ENCODE data around the gene NCKAP5. TPM values are rescaled to one million over a fixed set of nuclear protein-coding genes. Genes with fewer than 3 reads are reported as not detected.

The NCKAP5 gene
- total and polyA plus RNA-seq, 11 donors = 0.51 to 10.5 (median 5.2) TPM

DNA sequence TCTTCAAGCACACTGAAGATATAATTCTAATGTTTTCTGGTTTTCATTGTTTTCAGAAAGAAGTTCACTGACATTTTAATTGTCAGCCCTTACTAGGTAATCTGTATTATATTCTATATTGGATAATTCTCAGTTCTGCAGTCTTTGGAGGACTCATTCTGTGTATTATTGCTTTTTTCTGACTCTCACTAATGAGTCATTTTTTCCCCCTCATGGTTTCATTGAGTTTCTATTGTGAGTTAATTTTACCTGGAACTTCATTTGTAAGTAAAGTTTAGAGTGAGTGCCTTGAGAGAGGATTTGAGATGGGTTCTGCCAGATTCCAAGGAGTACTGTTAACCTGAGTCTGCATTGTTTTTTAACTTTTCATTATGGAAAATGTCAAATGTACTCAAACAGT, 807.9 kb downstream of the NCKAP5 start:
- no peak overlapping the region for H3K27ac ChIP-seq
- H3K27me3 ChIP-seq = no peaks in the 10 kb centered on the region
- ATAC-seq (no peak), DNase-seq (no peak)
- no peaks in the 10 kb centered on the region for H3K4me1 ChIP-seq
- peaks cover 0 to 15% (median 0%) of the 10 kb centered on the region in 12 donors for H3K9me3 ChIP-seq
- H3K4me3 ChIP-seq = no peak overlapping the region
- intact Hi-C loops (cut with DNase I) = no loop called here
- TF ChIP-seq, protein P1, sequence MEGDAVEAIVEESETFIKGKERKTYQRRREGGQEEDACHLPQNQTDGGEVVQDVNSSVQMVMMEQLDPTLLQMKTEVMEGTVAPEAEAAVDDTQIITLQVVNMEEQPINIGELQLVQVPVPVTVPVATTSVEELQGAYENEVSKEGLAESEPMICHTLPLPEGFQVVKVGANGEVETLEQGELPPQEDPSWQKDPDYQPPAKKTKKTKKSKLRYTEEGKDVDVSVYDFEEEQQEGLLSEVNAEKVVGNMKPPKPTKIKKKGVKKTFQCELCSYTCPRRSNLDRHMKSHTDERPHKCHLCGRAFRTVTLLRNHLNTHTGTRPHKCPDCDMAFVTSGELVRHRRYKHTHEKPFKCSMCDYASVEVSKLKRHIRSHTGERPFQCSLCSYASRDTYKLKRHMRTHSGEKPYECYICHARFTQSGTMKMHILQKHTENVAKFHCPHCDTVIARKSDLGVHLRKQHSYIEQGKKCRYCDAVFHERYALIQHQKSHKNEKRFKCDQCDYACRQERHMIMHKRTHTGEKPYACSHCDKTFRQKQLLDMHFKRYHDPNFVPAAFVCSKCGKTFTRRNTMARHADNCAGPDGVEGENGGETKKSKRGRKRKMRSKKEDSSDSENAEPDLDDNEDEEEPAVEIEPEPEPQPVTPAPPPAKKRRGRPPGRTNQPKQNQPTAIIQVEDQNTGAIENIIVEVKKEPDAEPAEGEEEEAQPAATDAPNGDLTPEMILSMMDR (IDR thresholded peaks at IDR 0.05) = no peak
- TF ChIP-seq POLR2A (IDR thresholded peaks at IDR 0.05) = no peak
- no peaks in the 10 kb centered on the region for H3K36me3 ChIP-seq

DNA sequence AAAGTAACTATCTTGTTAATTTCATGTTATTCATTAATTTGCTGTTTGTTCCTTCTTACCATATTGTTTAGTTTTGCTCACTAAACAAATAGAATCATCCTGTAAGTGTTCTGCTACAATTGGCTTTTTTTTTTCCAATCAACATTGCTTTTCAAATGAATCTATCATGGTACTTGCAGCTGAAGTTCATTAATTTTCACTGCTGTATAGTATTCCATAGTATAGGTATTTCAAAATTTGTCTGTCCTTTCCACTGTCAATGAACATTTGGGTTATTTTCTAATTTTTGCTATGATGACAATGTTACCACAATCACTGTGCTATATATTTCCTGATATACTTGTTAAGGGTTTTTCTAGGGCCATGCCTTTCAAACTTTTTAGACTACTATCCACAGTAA, 809.3 kb downstream of the NCKAP5 start:
- Histone ChIP-seq H3K4me1 (no peaks in the 10 kb centered on the region), H3K27me3 (no peaks in the 10 kb centered on the region), H3K27ac (no peak overlapping the region), H3K36me3 (no peaks in the 10 kb centered on the region), H3K4me3 (no peak overlapping the region), H3K9me3 (peaks cover 0 to 15% (median 0%) of the 10 kb centered on the region in 12 donors)
- intact Hi-C loops (cut with DNase I) = no loop called here
- ATAC-seq (no peak), DNase-seq (no peak)
- no peak for TF ChIP-seq POLR2A (IDR thresholded peaks at IDR 0.05)
- TF ChIP-seq, protein P1 (IDR thresholded peaks at IDR 0.05) = no peak

DNA sequence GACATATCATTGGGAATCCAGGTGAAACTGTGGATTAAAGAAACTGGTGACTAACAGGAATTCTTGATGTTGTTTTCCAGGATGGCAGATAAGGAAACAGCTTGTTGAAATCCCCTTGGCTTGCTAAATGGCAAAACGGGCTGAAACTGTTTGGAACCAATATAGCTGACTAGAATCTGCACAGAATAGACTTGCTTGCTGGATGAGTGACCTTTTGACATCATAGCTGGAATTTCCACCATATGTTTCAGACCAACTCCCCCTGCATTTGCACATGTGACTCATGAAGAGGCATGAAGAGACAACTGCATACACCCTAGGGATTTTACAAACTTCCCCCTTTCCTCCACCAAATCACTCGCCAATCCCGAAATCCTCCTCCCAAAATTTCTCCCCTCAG, 810.6 kb downstream of the NCKAP5 start:
- Histone ChIP-seq H3K27ac (no peak overlapping the region), H3K4me3 (no peak overlapping the region), H3K4me1 (no peaks in the 10 kb centered on the region), H3K27me3 (no peaks in the 10 kb centered on the region), H3K36me3 (no peaks in the 10 kb centered on the region), H3K9me3 (peaks cover 0 to 15% (median 0%) of the 10 kb centered on the region in 12 donors)
- ATAC-seq (no peak), DNase-seq (no peak)
- WGBS, 4 donors = 61 to 76% (median 66%) methylated on average over 3 of the region's 3 CpGs
- intact Hi-C loops (cut with DNase I) = no loop called here
- TF ChIP-seq, protein P1 (IDR thresholded peaks at IDR 0.05) = no peak
- TF ChIP-seq POLR2A (IDR thresholded peaks at IDR 0.05) = no peak

- H3K27ac ChIP-seq = no peak overlapping the region
- ATAC-seq = no peak
These were observed 811.2 kb downstream of the NCKAP5 start for GRCh38 chr2:132757002-132757589.

More at GRCh38 chr2:132757002-132757589, 811.2 kb downstream of the NCKAP5 start:
- no peaks in the 10 kb centered on the region for H3K27me3 ChIP-seq
- no peak for TF ChIP-seq POLR2A (IDR thresholded peaks at IDR 0.05)
- TF ChIP-seq, protein P1 (IDR thresholded peaks at IDR 0.05) = no peak
- H3K36me3 ChIP-seq = no peaks in the 10 kb centered on the region
- no peaks in the 10 kb centered on the region for H3K4me1 ChIP-seq
- H3K4me3 ChIP-seq = no peak overlapping the region
- peaks cover 0 to 15% (median 0%) of the 10 kb centered on the region in 12 donors for H3K9me3 ChIP-seq
- WGBS, 4 donors = 51 to 62% (median 58%) methylated on average over 3 of the region's 3 CpGs
- DNase-seq = no peak
- intact Hi-C loops (cut with DNase I) = no loop called here
